SK-N-SH treated with all-trans-retinoic acid at 6 μM for 48 hours (cell line): ENCODE data around the gene PSEN1.

ENCODE experiments used
- BACH2 ChIP-seq: fragments of 250-450 bp; sonication (Bioruptor Pico); IDR thresholded peaks from 2 replicates; pipeline ENCODE4 v1.9.0; 2021; ENCODE audit warnings: mild to moderate bottlenecking, borderline replicate concordance
- ESRRG ChIP-seq: fragments of 250-450 bp; sonication (Bioruptor Pico); IDR thresholded peaks from 2 replicates; pipeline ENCODE4 v1.6.1; 2021; ENCODE audit warnings: mild to moderate bottlenecking
- ISL1 ChIP-seq: fragments of 250-450 bp; sonication (Bioruptor Pico); IDR thresholded peaks from 2 replicates; pipeline ENCODE4 v2.1.2; 2022; ENCODE audit warnings: mild to moderate bottlenecking, moderate library complexity
- PATZ1 ChIP-seq: fragments of 250-450 bp; sonication (Bioruptor Pico); IDR thresholded peaks from 2 replicates; pipeline ENCODE4 v1.8.0; 2020; ENCODE audit warnings: mild to moderate bottlenecking, moderate library complexity, borderline replicate concordance
- PPARA ChIP-seq: fragments of 250-450 bp; sonication (Bioruptor Pico); IDR thresholded peaks from 2 replicates; pipeline ENCODE4 v1.5.0; 2020; ENCODE audit warnings: mild to moderate bottlenecking, borderline replicate concordance
- RARB ChIP-seq: fragments of 250-450 bp; sonication (Bioruptor Pico); IDR thresholded peaks from 2 replicates; pipeline ENCODE4 v1.8.0; 2021; ENCODE audit warnings: mild to moderate bottlenecking, moderate library complexity
- TCF4 ChIP-seq: fragments of 250-450 bp; sonication (Bioruptor Pico); IDR thresholded peaks from 2 replicates; pipeline ENCODE4 v1.8.0; 2021; ENCODE audit warnings: mild to moderate bottlenecking, moderate library complexity, borderline replicate concordance
- ZC3H10 ChIP-seq: fragments of 250-450 bp; sonication (Bioruptor Pico); IDR thresholded peaks from 2 replicates; pipeline ENCODE4 v1.5.1; 2021; ENCODE audit warnings: mild to moderate bottlenecking, moderate library complexity
- ZFP3 ChIP-seq: fragments of 250-450 bp; sonication (Bioruptor Pico); IDR thresholded peaks from 2 replicates; pipeline ENCODE4 v1.5.0; 2020; ENCODE audit warnings: mild to moderate bottlenecking, moderate library complexity
- ZFP30 ChIP-seq: fragments of 450-650 bp; formaldehyde crosslinking; IDR thresholded peaks from 2 replicates; pipeline ENCODE4 v1.5.0; 2022; ENCODE audit warnings: mild to moderate bottlenecking, moderate library complexity
- ZNF565 ChIP-seq: fragments of 450-650 bp; formaldehyde crosslinking; conservative IDR thresholded peaks from 2 replicates; pipeline ENCODE4 v1.5.0; 2020; ENCODE audit warnings: low read depth, mild to moderate bottlenecking, moderate library complexity
- ZNF70 ChIP-seq: fragments of 450-650 bp; formaldehyde crosslinking; IDR thresholded peaks from 2 replicates; pipeline ENCODE4 v1.5.0; 2020; ENCODE audit warnings: mild to moderate bottlenecking, moderate library complexity
- TF ChIP-seq, protein P1 (sequence below): fragments of 250-450 bp; sonication (Bioruptor Pico); IDR thresholded peaks from 2 replicates; pipeline ENCODE4 v1.5.1; 2020; ENCODE audit warnings: low read depth, mild to moderate bottlenecking, moderate library complexity
- TF ChIP-seq, protein P2 (sequence below): fragments of 250-450 bp; sonication (Bioruptor Pico); IDR thresholded peaks from 2 replicates; pipeline ENCODE4 v1.5.0; 2020; ENCODE audit warnings: mild to moderate bottlenecking, moderate library complexity

DNA sequence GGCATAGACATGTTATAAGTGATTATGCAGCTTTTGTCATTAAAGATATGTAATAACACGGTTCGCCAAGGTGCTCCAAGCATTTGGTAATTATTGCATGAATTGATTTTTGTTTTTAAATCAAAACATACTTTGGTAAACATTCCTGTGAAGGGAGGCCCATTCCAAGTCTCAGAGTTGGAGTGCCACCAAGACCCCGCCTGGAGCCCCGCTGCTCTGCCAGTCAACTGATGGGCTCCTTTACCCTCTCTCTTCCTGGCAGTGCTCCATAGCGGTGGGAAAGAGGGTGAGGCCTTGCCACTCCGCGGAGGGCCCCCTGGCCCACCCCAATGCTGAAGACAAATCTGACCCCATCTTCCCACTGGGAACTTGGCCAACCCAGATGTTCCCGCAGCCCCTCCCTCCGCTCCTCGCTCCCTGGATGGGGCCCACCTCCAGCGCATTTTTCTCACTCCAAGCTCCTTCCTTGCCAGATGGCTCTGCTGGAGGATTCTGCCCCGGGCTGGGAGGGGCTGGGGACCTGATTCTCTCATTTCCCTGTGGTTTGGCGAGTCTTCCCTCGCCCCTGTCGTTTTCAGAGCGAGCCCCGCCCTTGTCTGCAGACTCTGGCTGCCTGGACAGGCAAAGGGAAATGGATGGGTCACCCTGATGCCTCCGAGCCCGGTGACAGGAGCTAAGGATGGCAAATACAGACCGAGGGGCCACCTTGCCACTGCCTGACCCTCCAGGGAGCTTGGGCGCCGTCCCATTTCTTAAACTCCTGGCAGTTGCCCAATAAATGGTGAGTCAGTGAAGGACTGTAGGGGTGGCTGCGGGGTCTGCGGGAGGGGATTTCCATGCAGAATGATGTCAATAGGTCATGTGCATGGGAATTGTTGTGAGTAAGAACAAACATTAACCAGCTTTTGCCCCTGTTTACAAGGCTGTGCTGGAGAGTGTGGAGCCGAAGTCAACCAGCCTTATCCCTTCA, 91.8 kb downstream of the PSEN1 start:
- TF ChIP-seq ZNF565 (CRISPR knock-in tag) = no peak
- TF ChIP-seq, protein P1, sequence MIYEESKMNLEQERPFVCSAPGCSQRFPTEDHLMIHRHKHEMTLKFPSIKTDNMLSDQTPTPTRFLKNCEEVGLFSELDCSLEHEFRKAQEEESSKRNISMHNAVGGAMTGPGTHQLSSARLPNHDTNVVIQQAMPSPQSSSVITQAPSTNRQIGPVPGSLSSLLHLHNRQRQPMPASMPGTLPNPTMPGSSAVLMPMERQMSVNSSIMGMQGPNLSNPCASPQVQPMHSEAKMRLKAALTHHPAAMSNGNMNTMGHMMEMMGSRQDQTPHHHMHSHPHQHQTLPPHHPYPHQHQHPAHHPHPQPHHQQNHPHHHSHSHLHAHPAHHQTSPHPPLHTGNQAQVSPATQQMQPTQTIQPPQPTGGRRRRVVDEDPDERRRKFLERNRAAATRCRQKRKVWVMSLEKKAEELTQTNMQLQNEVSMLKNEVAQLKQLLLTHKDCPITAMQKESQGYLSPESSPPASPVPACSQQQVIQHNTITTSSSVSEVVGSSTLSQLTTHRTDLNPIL = no peak
- TF ChIP-seq PATZ1 = 0 out of 2 replicates have a peak, but pooled peaks have one; percentile 35
- no peak for TF ChIP-seq PPARA (CRISPR knock-in tag)
- TF ChIP-seq BACH2 = no peak
- no peak for TF ChIP-seq ZC3H10 (CRISPR knock-in tag)
- no peak for TF ChIP-seq ISL1
- no peak for TF ChIP-seq TCF4
- no peak for TF ChIP-seq ZFP30 (CRISPR knock-in tag)
- TF ChIP-seq ZNF70 (CRISPR knock-in tag) = no peak
- TF ChIP-seq ZFP3 (CRISPR knock-in tag) = no peak
- no peak for TF ChIP-seq ESRRG (CRISPR knock-in tag)
- TF ChIP-seq, protein P2, sequence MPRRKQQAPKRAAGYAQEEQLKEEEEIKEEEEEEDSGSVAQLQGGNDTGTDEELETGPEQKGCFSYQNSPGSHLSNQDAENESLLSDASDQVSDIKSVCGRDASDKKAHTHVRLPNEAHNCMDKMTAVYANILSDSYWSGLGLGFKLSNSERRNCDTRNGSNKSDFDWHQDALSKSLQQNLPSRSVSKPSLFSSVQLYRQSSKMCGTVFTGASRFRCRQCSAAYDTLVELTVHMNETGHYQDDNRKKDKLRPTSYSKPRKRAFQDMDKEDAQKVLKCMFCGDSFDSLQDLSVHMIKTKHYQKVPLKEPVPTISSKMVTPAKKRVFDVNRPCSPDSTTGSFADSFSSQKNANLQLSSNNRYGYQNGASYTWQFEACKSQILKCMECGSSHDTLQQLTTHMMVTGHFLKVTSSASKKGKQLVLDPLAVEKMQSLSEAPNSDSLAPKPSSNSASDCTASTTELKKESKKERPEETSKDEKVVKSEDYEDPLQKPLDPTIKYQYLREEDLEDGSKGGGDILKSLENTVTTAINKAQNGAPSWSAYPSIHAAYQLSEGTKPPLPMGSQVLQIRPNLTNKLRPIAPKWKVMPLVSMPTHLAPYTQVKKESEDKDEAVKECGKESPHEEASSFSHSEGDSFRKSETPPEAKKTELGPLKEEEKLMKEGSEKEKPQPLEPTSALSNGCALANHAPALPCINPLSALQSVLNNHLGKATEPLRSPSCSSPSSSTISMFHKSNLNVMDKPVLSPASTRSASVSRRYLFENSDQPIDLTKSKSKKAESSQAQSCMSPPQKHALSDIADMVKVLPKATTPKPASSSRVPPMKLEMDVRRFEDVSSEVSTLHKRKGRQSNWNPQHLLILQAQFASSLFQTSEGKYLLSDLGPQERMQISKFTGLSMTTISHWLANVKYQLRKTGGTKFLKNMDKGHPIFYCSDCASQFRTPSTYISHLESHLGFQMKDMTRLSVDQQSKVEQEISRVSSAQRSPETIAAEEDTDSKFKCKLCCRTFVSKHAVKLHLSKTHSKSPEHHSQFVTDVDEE (CRISPR knock-in tag) = no peak
- TF ChIP-seq RARB (CRISPR knock-in tag) = no peak
